Stimulated activated CD4-positive, alpha-beta T cell treated with anti-CD3 and anti-CD28 coated beads, Interleukin-12 subunit alpha, Interleukin-12 subunit beta, amount 100 ng/mL, for 48 hours (primary cell): Measurements from ENCODE around the gene SIK2.
A peak's percentile ranks its signal among the peaks of the same experiment; 100 is the strongest.
"Not testable (repeated sequence)": the region's sequence is repeated elsewhere in the genome, so short reads cannot be mapped to it uniquely, and the experiment has no call there.

ENCODE experiments used
- DNase-seq, 3 donors: peaks; one replicate each; pipeline ENCODE4 v3.0.0-alpha.2; 2020; ENCODE audit warnings: low read depth in 2 of 3, low spot score in 1 of 3

SIK2 gene

GRCh38 chr11:111748035-111748804 lies 146.0 kb downstream of the SIK2 start:
- DNase-seq = no peak

GRCh38 chr11:111749646-111750045 lies 147.4 kb downstream of the SIK2 start:
- no peak for DNase-seq

GRCh38 chr11:111756097-111756496 lies 153.8 kb downstream of the SIK2 start:
- DNase-seq = no peak

GRCh38 chr11:111759376-111759775 lies 157.1 kb downstream of the SIK2 start:
- DNase-seq = no peak

- DNase-seq = no peak
Observed at GRCh38 chr11:111759778-111760407, 157.6 kb downstream of the SIK2 start.

GRCh38 chr11:111761036-111761435 lies 158.8 kb downstream of the SIK2 start:
- no peak for DNase-seq

GRCh38 chr11:111762526-111762925 lies 160.3 kb downstream of the SIK2 start:
- no peak for DNase-seq

GRCh38 chr11:111762981-111763643 lies 160.9 kb downstream of the SIK2 start:
- no peak for DNase-seq

- no peak for DNase-seq
Observed at GRCh38 chr11:111764621-111765020, 162.4 kb downstream of the SIK2 start.

- no peak for DNase-seq
Observed at GRCh38 chr11:111765320-111765983, 163.2 kb downstream of the SIK2 start.

GRCh38 chr11:111765984-111766833 lies 164.0 kb downstream of the SIK2 start, which contains the start of gene PPP2R1B:
PPP2R1B (minus strand) TSS chr11:111766389; CDS start chr11:111766361, 28 bp downstream.
- peak; percentile 49 to 71 (median 60) for DNase-seq

GRCh38 chr11:111766834-111767142 lies 164.5 kb downstream of the SIK2 start:
- DNase-seq = no peak

- DNase-seq = no peak
Observed at GRCh38 chr11:111770581-111771134, 168.4 kb downstream of the SIK2 start.

- not testable (repeated sequence) for DNase-seq
Observed at GRCh38 chr11:111771205-111771604, 169.0 kb downstream of the SIK2 start.

GRCh38 chr11:111772535-111772934 lies 170.3 kb downstream of the SIK2 start:
- DNase-seq = no peak

- no peak for DNase-seq
Observed at GRCh38 chr11:111774955-111775710, 172.9 kb downstream of the SIK2 start.

GRCh38 chr11:111776398-111777093 lies 174.3 kb downstream of the SIK2 start:
- no peak for DNase-seq

- no peak for DNase-seq
Observed at GRCh38 chr11:111777094-111778046, 175.1 kb downstream of the SIK2 start.
